ENCODE results near the gene ASMT. TPM values are rescaled to one million over a fixed set of nuclear protein-coding genes. Genes with fewer than 3 reads are reported as not detected.
"Not testable (repeated sequence)": the region's sequence is repeated elsewhere in the genome, so short reads cannot be mapped to it uniquely, and the experiment has no call there.

ASMT gene
- total and polyA plus RNA-seq, 12 donors: 0.09 to 0.37 TPM; not detected in 10

DNA sequence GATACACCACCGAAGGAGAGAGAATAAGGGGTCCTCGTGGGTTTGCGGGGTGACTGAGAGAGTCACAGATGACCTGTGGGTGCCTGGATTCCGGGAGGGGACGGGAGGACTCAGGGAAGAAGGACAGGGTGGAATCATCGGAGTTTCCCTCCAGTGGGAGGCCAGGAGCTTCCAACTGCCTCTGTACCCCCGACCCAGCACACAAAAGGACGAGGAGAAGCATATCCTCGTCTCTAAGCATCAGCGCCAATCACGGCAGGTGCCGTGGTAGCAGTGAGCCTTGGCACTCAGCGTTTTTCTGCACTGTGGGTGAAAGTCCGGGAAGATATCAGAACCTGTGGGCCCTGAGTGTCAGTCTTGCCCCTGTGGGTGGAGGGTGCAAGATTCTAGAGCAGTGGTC, 62.0 kb downstream of the ASMT start:
- ATAC-seq (no peak), DNase-seq (no peak)
- intact Hi-C loops (cut with DNase I): no loop called here
- no peaks in the 10 kb centered on the region for H3K27me3 ChIP-seq
- H3K4me3 ChIP-seq: no peak overlapping the region
- no peaks in the 10 kb centered on the region for H3K4me1 ChIP-seq
- TF ChIP-seq CTCF (IDR thresholded peaks at IDR 0.05): no peak
- H3K9me3 ChIP-seq: no peaks in the 10 kb centered on the region
- no peaks in the 10 kb centered on the region for H3K36me3 ChIP-seq
- WGBS, 2 donors: 87% methylated on average over 14 of the region's 14 CpGs
- H3K27ac ChIP-seq: no peak overlapping the region

- DNase-seq (no peak), ATAC-seq (no peak)
- 50 to 53% methylated on average over 9 of the region's 9 CpGs for WGBS, 2 donors
- H3K4me1 ChIP-seq: no peaks in the 10 kb centered on the region
- intact Hi-C loops (cut with DNase I): no loop called here
- no peak overlapping the region for H3K27ac ChIP-seq
- TF ChIP-seq CTCF (IDR thresholded peaks at IDR 0.05): no peak
- H3K9me3 ChIP-seq: peaks cover 0 to 12% (median 0%) of the 10 kb centered on the region in 11 donors
- H3K27me3 ChIP-seq: peaks cover 0 to 1% (median 0%) of the 10 kb centered on the region in 7 donors
- H3K36me3 ChIP-seq: no peaks in the 10 kb centered on the region
- no peak overlapping the region for H3K4me3 ChIP-seq
Observed at GRCh38 chrX:1679238-1679637, 64.4 kb downstream of the ASMT start.

DNA sequence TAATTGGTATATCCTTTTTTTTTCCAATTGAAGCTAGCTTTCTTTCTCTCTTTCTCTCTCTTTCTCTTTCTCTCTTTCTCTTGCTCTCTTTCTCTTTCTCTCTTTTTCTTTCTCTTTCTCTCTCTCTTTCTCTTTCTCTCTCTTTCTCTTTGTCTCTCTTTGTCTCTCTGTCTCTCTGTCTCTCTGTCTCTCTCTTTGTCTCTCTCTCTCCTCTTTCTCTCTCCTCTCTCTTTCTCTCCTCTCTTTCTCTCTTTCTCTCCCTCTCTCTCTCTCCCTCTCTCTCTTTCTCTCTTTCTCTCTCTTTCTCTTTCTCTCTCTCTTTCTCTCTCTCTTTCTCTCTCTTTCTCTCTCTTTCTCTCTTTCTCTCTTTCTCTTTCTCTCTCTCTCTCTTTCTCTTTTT, 66.6 kb downstream of the ASMT start:
- Histone ChIP-seq H3K9me3 (peaks cover 0 to 12% (median 0%) of the 10 kb centered on the region in 11 donors), H3K27ac (no peak overlapping the region), H3K27me3 (peaks cover 0 to 4% (median 0%) of the 10 kb centered on the region in 7 donors), H3K4me3 (no peak overlapping the region), H3K4me1 (no peaks in the 10 kb centered on the region), H3K36me3 (no peaks in the 10 kb centered on the region)
- ATAC-seq (no peak), DNase-seq (no peak)
- TF ChIP-seq CTCF (IDR thresholded peaks at IDR 0.05): no peak
- intact Hi-C loops (cut with DNase I): no loop called here

GRCh38 chrX:1681856-1682255, 67.0 kb downstream of the ASMT start:
- intact Hi-C loops (cut with DNase I); H3K27ac ChIP-seq; H3K36me3 ChIP-seq; H3K27me3 ChIP-seq; H3K4me1 ChIP-seq; ATAC-seq; DNase-seq; H3K4me3 ChIP-seq: not testable (repeated sequence)
- peaks cover 0 to 12% (median 0%) of the 10 kb centered on the region in 11 donors for H3K9me3 ChIP-seq

- H3K4me1 ChIP-seq; ATAC-seq; H3K27me3 ChIP-seq; H3K36me3 ChIP-seq; H3K4me3 ChIP-seq; H3K27ac ChIP-seq; DNase-seq; intact Hi-C loops (cut with DNase I): not testable (repeated sequence)
- 90 to 92% methylated on average over 4 of the region's 4 CpGs for WGBS, 2 donors
- peaks cover 0 to 12% (median 0%) of the 10 kb centered on the region in 11 donors for H3K9me3 ChIP-seq
Observed at GRCh38 chrX:1682501-1682900, 67.6 kb downstream of the ASMT start.

- H3K27me3 ChIP-seq; H3K27ac ChIP-seq; intact Hi-C loops (cut with DNase I); ATAC-seq; H3K36me3 ChIP-seq; DNase-seq; H3K4me3 ChIP-seq; H3K4me1 ChIP-seq: not testable (repeated sequence)
- 63 to 64% methylated on average over 3 of the region's 8 CpGs for WGBS, 2 donors
- peaks cover 0 to 12% (median 0%) of the 10 kb centered on the region in 11 donors for H3K9me3 ChIP-seq
Observed at GRCh38 chrX:1684883-1685282, 70.0 kb downstream of the ASMT start.

GRCh38 chrX:1685444-1685880, 70.6 kb downstream of the ASMT start:
- DNase-seq; ATAC-seq; H3K36me3 ChIP-seq; H3K4me1 ChIP-seq; H3K4me3 ChIP-seq; H3K27ac ChIP-seq; intact Hi-C loops (cut with DNase I); H3K27me3 ChIP-seq: not testable (repeated sequence)
- 86 to 91% methylated on average over 1 of the region's 3 CpGs for WGBS, 2 donors
- peaks cover 0 to 12% (median 0%) of the 10 kb centered on the region in 11 donors for H3K9me3 ChIP-seq

Measured in heart right ventricle (tissue), 16 donors.